ENCODE measurements around the gene TUBB2B. TPM values are rescaled to one million over a fixed set of nuclear protein-coding genes. Genes with fewer than 3 reads are reported as not detected.
"Not testable (repeated sequence)": the region's sequence is repeated elsewhere in the genome, so short reads cannot be mapped to it uniquely, and the experiment has no call there.

Gene TUBB2B
- total and polyA plus RNA-seq, 2 donors (not counting 1 experiment from before 2014, with no cell fraction given) = 14.7 TPM; not detected in 1

DNA sequence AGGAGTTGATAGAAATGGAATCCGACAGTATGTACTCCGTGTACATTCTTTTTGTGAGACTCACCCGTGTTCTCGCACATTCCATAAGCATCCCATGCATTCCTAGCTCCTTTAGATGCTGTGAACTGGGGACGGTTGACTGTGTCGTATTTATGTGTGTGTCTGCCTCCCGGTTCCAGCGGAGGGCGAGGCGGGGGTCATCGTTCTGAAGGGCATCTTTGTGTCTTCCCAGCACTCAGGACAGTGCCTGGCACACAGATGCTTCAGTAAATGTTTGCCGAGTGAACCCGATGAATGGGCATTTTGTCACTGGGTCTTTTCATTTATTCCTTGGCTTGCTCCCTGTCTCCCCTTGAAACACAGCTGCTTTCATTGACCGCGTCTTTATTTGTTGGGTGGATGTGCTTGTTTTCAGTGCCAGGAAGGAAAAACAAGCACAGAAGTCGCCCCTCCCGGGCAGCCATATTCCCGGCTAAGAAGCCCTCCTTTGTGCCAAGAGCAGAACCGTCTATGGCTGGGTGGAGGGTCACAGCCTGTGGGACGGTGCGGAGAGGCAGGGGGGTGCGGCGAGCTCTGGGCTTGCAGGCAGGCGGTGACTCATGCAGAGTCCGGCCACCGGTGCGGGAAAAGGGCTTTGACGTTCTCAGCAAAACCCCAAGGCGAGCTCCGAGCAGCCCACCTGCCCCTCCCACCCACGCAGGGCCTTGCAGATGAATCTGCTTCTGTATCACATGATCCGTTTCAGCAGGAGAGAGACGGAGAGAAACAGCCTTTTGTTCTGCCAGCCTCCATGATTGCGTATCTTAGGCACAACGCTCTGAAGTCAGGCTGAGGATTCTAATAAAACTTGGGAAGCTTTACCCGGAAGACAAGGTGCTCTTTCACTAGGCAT, 20.0 kb upstream of the TUBB2B start:
- Histone ChIP-seq H3K4me2 (replicated peaks; ENCODE audit: low read depth, low read length, poor library complexity, severe bottlenecking) (no peak overlapping the region), H3K9me3 (ENCODE audit: control extremely low read depth in 1 of 3, control insufficient read depth in 2 of 3, insufficient read depth in 1 of 3, low read length in 2 of 3) (peaks cover 0 to 3% (median 0%) of the 10 kb centered on the region in 3 donors), H3K27me3 (replicated peaks in 1 of 4; ENCODE audit: control extremely low read depth in 1 of 4, control insufficient read depth in 3 of 4, insufficient read depth in 4 of 4, low read length in 3 of 4) (peaks cover 0 to 53% (median 14%) of the 10 kb centered on the region in 4 experiments), H3K79me2 (ENCODE audit: control insufficient read depth, insufficient read depth, low read length) (no peaks in the 10 kb centered on the region), H3K9ac (ENCODE audit: low read length) (no peak overlapping the region), H3K4me3 (ENCODE audit: control extremely low read depth in 1 of 5, extremely low read depth in 1 of 5, insufficient read depth in 1 of 5, low read depth in 2 of 5, low read length in 4 of 5) (no peak overlapping the region), H4K20me1 (ENCODE audit: control insufficient read depth, insufficient read depth, low read length, poor library complexity, severe bottlenecking) (no peaks in the 10 kb centered on the region), H3K27ac (ENCODE audit: low read length in 2 of 2) (no peak overlapping the region), H2AFZ (ENCODE audit: insufficient read depth, low read depth, low read length, poor library complexity, severe bottlenecking) (no peak overlapping the region), H3K4me1 (ENCODE audit: control insufficient read depth in 2 of 2, insufficient read depth in 2 of 2, low read length in 2 of 2) (peaks cover 7 to 8% of the 10 kb centered on the region in 2 donors), H3K36me3 (replicated peaks in 1 of 2; ENCODE audit: control extremely low read depth in 1 of 2, control insufficient read depth in 1 of 2, extremely low read depth in 1 of 2, insufficient read depth in 2 of 2, low read length in 1 of 2) (no peaks in the 10 kb centered on the region)
- POLR2A ChIA-PET = no interaction called here
- WGBS (ENCODE audit: insufficient coverage) = 68% methylated on average over 33 of the region's 36 CpGs
- Mint-ChIP-seq H3K4me1 (peaks cover 4% of the 10 kb centered on the region), H3K27ac (no peak overlapping the region), H3K4me3 (no peak overlapping the region), H3K9me3 (ENCODE audit: insufficient read depth) (no peaks in the 10 kb centered on the region), H3K27me3 (peaks cover 51% of the 10 kb centered on the region)
- ATAC-seq (ENCODE audit: low read depth) (no peak), DNase-seq (no peak)
- CTCF ChIA-PET = interaction anchor here (0.6 to 5.3 kb wide), 3 partner anchors 12 to 121 kb away, joined by 3 to 82 read pairs (median 4); no protein-coding TSS in a partner anchor
- intact Hi-C loops (cut with micrococcal nuclease) = no loop called here
- TF ChIP-seq, protein P1, sequence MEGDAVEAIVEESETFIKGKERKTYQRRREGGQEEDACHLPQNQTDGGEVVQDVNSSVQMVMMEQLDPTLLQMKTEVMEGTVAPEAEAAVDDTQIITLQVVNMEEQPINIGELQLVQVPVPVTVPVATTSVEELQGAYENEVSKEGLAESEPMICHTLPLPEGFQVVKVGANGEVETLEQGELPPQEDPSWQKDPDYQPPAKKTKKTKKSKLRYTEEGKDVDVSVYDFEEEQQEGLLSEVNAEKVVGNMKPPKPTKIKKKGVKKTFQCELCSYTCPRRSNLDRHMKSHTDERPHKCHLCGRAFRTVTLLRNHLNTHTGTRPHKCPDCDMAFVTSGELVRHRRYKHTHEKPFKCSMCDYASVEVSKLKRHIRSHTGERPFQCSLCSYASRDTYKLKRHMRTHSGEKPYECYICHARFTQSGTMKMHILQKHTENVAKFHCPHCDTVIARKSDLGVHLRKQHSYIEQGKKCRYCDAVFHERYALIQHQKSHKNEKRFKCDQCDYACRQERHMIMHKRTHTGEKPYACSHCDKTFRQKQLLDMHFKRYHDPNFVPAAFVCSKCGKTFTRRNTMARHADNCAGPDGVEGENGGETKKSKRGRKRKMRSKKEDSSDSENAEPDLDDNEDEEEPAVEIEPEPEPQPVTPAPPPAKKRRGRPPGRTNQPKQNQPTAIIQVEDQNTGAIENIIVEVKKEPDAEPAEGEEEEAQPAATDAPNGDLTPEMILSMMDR (IDR thresholded peaks at IDR 0.05) = no peak
- TF ChIP-seq EZH2 (IDR thresholded peaks at IDR 0.05; ENCODE audit: borderline replicate concordance, insufficient read depth, low read depth, low read length, poor library complexity, severe bottlenecking) = no peak

- no peaks in the 10 kb centered on the region for H3K79me2 ChIP-seq (ENCODE audit: control insufficient read depth, insufficient read depth, low read length)
- DNase-seq (no peak), ATAC-seq (ENCODE audit: low read depth) (no peak)
- CTCF ChIA-PET = no interaction called here
- peaks cover 44% of the 10 kb centered on the region for H3K27me3 Mint-ChIP-seq
- intact Hi-C loops (cut with micrococcal nuclease) = no loop called here
- H3K4me1 Mint-ChIP-seq = no peaks in the 10 kb centered on the region
- no peaks in the 10 kb centered on the region for H3K9me3 ChIP-seq (ENCODE audit: control extremely low read depth in 1 of 3, control insufficient read depth in 2 of 3, insufficient read depth in 1 of 3, low read length in 2 of 3)
- H2AFZ ChIP-seq (ENCODE audit: insufficient read depth, low read depth, low read length, poor library complexity, severe bottlenecking) = no peak overlapping the region
- H3K4me3 ChIP-seq (ENCODE audit: control extremely low read depth in 1 of 5, extremely low read depth in 1 of 5, insufficient read depth in 1 of 5, low read depth in 2 of 5, low read length in 4 of 5) = no peak overlapping the region
- no peak overlapping the region for H3K27ac Mint-ChIP-seq
- no peak overlapping the region for H3K4me3 Mint-ChIP-seq
- POLR2A ChIA-PET = no interaction called here
- no peaks in the 10 kb centered on the region for H3K9me3 Mint-ChIP-seq (ENCODE audit: insufficient read depth)
- 100% methylated on average over 4 of the region's 5 CpGs for WGBS (ENCODE audit: insufficient coverage)
- H3K9ac ChIP-seq (ENCODE audit: low read length) = no peak overlapping the region
- H3K4me2 ChIP-seq (replicated peaks; ENCODE audit: low read depth, low read length, poor library complexity, severe bottlenecking) = no peak overlapping the region
- TF ChIP-seq EZH2 (IDR thresholded peaks at IDR 0.05; ENCODE audit: borderline replicate concordance, insufficient read depth, low read depth, low read length, poor library complexity, severe bottlenecking) = no peak
- TF ChIP-seq, protein P1 (IDR thresholded peaks at IDR 0.05) = no peak
- no peaks in the 10 kb centered on the region for H4K20me1 ChIP-seq (ENCODE audit: control insufficient read depth, insufficient read depth, low read length, poor library complexity, severe bottlenecking)
- no peak overlapping the region for H3K27ac ChIP-seq (ENCODE audit: low read length in 2 of 2)
- H3K27me3 ChIP-seq (replicated peaks in 1 of 4; ENCODE audit: control extremely low read depth in 1 of 4, control insufficient read depth in 3 of 4, insufficient read depth in 4 of 4, low read length in 3 of 4) = peaks cover 0 to 47% (median 12%) of the 10 kb centered on the region in 4 experiments
- no peaks in the 10 kb centered on the region for H3K36me3 ChIP-seq (replicated peaks in 1 of 2; ENCODE audit: control extremely low read depth in 1 of 2, control insufficient read depth in 1 of 2, extremely low read depth in 1 of 2, insufficient read depth in 2 of 2, low read length in 1 of 2)
- H3K4me1 ChIP-seq (ENCODE audit: control insufficient read depth in 2 of 2, insufficient read depth in 2 of 2, low read length in 2 of 2) = no peaks in the 10 kb centered on the region
These were observed 17.8 kb upstream of the TUBB2B start for GRCh38 chr6:3245216-3245615.

GRCh38 chr6:3244832-3245161, 17.3 kb upstream of the TUBB2B start:
- H3K4me3 ChIP-seq (ENCODE audit: control extremely low read depth in 1 of 5, extremely low read depth in 1 of 5, insufficient read depth in 1 of 5, low read depth in 2 of 5, low read length in 4 of 5); H4K20me1 ChIP-seq (ENCODE audit: control insufficient read depth, insufficient read depth, low read length, poor library complexity, severe bottlenecking); POLR2A ChIA-PET; H3K27ac Mint-ChIP-seq; DNase-seq; H3K9me3 Mint-ChIP-seq (ENCODE audit: insufficient read depth); ATAC-seq (ENCODE audit: low read depth); H3K79me2 ChIP-seq (ENCODE audit: control insufficient read depth, insufficient read depth, low read length); H3K27ac ChIP-seq (ENCODE audit: low read length in 2 of 2); H3K36me3 ChIP-seq (replicated peaks in 1 of 2; ENCODE audit: control extremely low read depth in 1 of 2, control insufficient read depth in 1 of 2, extremely low read depth in 1 of 2, insufficient read depth in 2 of 2, low read length in 1 of 2); H3K4me1 Mint-ChIP-seq; H3K4me1 ChIP-seq (ENCODE audit: control insufficient read depth in 2 of 2, insufficient read depth in 2 of 2, low read length in 2 of 2); intact Hi-C loops (cut with micrococcal nuclease); H3K4me2 ChIP-seq (replicated peaks; ENCODE audit: low read depth, low read length, poor library complexity, severe bottlenecking); H3K9ac ChIP-seq (ENCODE audit: low read length); H3K4me3 Mint-ChIP-seq; CTCF ChIA-PET; H3K9me3 ChIP-seq (ENCODE audit: control extremely low read depth in 1 of 3, control insufficient read depth in 2 of 3, insufficient read depth in 1 of 3, low read length in 2 of 3); H2AFZ ChIP-seq (ENCODE audit: insufficient read depth, low read depth, low read length, poor library complexity, severe bottlenecking): not testable (repeated sequence)
- H3K27me3 Mint-ChIP-seq = peaks cover 45% of the 10 kb centered on the region
- peaks cover 0 to 42% (median 11%) of the 10 kb centered on the region in 4 experiments for H3K27me3 ChIP-seq (replicated peaks in 1 of 4; ENCODE audit: control extremely low read depth in 1 of 4, control insufficient read depth in 3 of 4, insufficient read depth in 4 of 4, low read length in 3 of 4)
- WGBS (ENCODE audit: insufficient coverage) = 92% methylated on average over 4 of the region's 7 CpGs
